GM19025 (cell line): Measurements from ENCODE around the gene SYT1.
"Not testable (repeated sequence)": the region's sequence is repeated elsewhere in the genome, so short reads cannot be mapped to it uniquely, and the experiment has no call there.

Source experiments
- ATAC-seq: cut with Tn5 transposase; IDR thresholded peaks from one replicate; pipeline ENCODE4 v1.9.1; 2021; ENCODE audit warnings: mild to moderate bottlenecking, low read depth, moderate library complexity; ENCODE audit not compliant: unreplicated experiment

Gene SYT1

GRCh38 chr12:78964521-78964920, 99.9 kb downstream of the SYT1 start:
- no peak for ATAC-seq

- ATAC-seq: no peak
These were observed 101.5 kb downstream of the SYT1 start for GRCh38 chr12:78966062-78966461.

- no peak for ATAC-seq
These were observed 102.4 kb downstream of the SYT1 start for GRCh38 chr12:78966926-78967325.

GRCh38 chr12:78968226-78968625, 103.7 kb downstream of the SYT1 start:
- no peak for ATAC-seq

GRCh38 chr12:78970041-78970440, 105.5 kb downstream of the SYT1 start:
- ATAC-seq: no peak

- ATAC-seq: no peak
These were observed 112.8 kb downstream of the SYT1 start for GRCh38 chr12:78977304-78977867.

- no peak for ATAC-seq
These were observed 129.7 kb downstream of the SYT1 start for GRCh38 chr12:78994168-78994791.

- no peak for ATAC-seq
These were observed 135.9 kb downstream of the SYT1 start for GRCh38 chr12:79000501-79000900.

- no peak for ATAC-seq
These were observed 136.8 kb downstream of the SYT1 start for GRCh38 chr12:79001404-79001803.

GRCh38 chr12:79006306-79006705, 141.7 kb downstream of the SYT1 start:
- no peak for ATAC-seq

GRCh38 chr12:79008591-79008990, 144.0 kb downstream of the SYT1 start:
- no peak for ATAC-seq

GRCh38 chr12:79012636-79013035, 148.1 kb downstream of the SYT1 start:
- ATAC-seq: no peak

GRCh38 chr12:79016181-79016580, 151.6 kb downstream of the SYT1 start:
- no peak for ATAC-seq

GRCh38 chr12:79019672-79020071, 155.1 kb downstream of the SYT1 start:
- ATAC-seq: peak; percentile 78

- ATAC-seq: peak; percentile 17
These were observed 155.5 kb downstream of the SYT1 start for GRCh38 chr12:79020106-79020505.

GRCh38 chr12:79021021-79021420, 156.4 kb downstream of the SYT1 start:
- no peak for ATAC-seq

- ATAC-seq: no peak
These were observed 158.7 kb downstream of the SYT1 start for GRCh38 chr12:79023261-79023660.

- ATAC-seq: no peak
These were observed 159.2 kb downstream of the SYT1 start for GRCh38 chr12:79023784-79024183.

- no peak for ATAC-seq
These were observed 169.2 kb downstream of the SYT1 start for GRCh38 chr12:79033788-79034187.

- ATAC-seq: not testable (repeated sequence)
These were observed 180.2 kb downstream of the SYT1 start for GRCh38 chr12:79044748-79045147.

GRCh38 chr12:79045149-79045703, 180.7 kb downstream of the SYT1 start:
- not testable (repeated sequence) for ATAC-seq

- no peak for ATAC-seq
These were observed 181.4 kb downstream of the SYT1 start for GRCh38 chr12:79046021-79046420.
